DMS53 treated with DMSO at 0.1 percent for 48 hours (cell line): ENCODE results near the gene CHD2.
A peak's percentile ranks its signal among the peaks of the same experiment; 100 is the strongest.
"Not testable (repeated sequence)": the region's sequence is repeated elsewhere in the genome, so short reads cannot be mapped to it uniquely, and the experiment has no call there.

Experiments used
- DNase-seq: peaks from one replicate; lab custom pipeline; 2025; ENCODE audit not compliant: unreplicated experiment; lab: John Stamatoyannopoulos, UW

CHD2 gene

DNA sequence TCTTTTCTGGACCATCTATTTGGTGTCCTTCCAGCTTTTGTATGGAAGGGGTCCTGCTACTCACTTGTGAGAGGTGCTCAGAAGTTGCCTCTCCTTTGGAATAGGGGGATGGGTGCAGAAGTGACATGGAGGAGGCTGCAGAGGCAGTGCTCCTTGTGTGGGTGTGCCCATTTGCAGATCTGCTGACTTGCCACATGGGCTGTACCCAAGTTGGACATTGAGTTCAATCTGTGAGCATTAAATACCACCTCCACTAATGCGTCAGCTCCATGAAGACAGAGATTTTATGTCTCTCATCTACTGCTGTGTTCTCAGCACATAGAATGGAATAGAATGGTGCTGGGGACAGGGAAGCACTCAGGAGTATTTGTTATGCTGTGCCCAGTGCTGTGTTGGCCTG is 112.7 kb downstream of the CHD2 start:
- no peak for DNase-seq

DNA sequence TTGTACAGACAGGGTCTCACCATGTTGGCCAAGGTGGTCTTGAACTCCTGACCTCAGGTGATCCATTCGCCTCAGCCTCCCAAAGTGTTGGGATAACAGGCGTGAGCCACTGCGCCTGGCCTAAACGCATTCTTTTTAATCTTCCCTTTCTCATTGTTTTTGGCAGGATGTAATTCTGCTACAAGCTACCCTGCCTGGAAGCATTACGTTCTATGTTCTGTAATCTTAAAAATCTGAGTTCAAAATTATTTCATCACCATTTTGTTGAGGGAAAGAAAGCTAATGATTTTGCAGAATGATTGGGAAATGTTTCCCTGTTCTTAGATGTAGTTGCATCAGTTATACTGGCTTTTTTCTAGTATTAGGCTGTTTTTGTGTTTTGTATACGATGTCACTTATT is 117.4 kb downstream of the CHD2 start:
- DNase-seq = no peak

DNA sequence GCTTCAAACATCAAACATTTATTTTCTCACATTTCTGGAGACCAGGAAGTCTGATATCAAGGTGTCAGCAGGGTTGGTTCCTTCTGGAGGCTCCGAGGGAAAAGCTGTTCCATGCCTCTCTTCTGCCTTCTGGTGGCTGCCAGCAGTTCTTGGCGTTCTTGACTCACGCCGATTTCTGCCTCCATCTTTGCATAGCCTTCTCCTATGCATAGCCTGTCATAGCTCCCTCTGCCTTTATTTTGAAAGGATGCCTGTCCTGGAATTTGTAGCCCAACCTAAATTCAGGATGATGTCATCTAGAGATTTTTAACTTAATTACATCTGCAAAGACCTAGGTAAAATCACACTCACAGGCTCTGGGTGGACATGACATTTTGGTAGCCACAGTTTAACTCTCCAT is 118.5 kb downstream of the CHD2 start:
- no peak for DNase-seq

DNA sequence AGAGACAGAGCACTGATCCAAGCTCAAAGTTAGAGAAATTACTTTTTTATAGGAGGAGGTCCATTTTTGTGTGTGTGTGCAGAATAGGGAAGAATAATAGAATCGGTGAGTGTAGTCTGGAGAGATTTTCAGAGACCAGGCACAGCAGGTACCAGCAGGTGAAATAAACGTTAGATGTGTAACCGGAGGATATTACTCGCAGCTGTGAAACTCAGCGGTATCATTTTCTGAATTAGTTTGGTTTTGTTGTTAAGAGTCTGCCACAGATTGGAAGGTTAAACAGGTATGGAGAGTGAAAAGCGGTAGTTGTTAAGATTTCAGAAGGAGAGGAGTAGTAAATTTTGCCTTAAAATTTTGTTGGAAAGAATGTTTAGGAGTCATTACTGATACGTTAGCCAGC is 119.0 kb downstream of the CHD2 start:
- no peak for DNase-seq

GRCh38 chr15:93019971-93020370 is 119.8 kb downstream of the CHD2 start:
- no peak for DNase-seq

DNA sequence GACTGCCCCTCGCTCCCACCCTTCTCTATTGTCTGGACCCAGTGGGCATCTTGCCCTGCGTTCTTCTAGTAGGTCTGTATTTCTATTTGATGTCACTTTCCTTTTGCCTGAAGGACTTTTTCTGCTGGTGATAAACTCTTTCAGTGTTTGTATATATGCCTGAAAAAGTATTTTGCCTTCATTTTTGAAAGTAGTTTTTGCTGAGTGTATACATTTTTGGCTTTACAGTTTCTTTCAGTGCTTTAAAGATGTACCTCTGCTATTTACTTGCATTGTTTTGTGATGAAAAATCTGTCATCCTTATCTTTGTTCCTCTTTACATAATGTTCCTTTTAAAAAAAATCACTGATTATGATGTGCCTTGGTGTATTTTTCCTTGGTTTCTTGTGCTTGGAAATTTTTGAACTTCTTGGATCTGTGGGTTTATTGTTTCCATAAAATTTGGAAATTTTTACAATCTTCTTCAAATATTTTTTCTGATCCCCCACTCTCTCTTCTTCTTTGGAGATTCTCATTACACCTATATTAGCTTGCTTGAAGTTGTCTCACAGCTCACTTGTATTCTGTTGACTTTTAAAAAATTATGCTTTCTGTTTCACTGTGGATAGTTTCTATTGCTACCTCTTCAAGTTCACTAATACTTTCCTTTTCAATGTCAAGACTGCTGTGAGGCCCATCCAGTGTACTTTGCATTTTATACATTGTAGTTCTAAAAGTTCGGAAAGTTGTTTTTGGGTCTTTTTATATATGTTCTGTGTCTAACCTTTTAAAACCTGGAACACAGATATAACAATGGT is 121.0 kb downstream of the CHD2 start:
- DNase-seq = no peak

DNA sequence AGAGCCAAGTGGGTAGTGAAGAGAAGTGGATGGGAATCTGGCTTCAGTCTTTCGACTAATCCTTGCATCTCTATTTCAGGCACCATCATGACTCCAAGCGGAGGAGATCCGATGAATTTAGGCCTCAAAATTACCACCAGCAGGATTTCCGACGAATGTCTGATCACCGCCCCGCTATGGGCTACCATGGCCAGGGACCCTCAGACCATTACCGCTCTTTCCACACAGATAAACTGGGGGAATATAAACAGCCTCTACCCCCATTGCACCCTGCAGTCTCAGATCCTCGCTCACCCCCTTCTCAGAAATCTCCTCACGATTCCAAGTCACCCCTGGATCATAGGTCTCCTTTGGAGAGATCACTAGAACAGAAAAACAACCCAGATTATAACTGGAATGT is 124.2 kb downstream of the CHD2 start:
- no peak for DNase-seq

- DNase-seq = no peak
Measured at GRCh38 chr15:93024716-93025624, 124.8 kb downstream of the CHD2 start.

DNA sequence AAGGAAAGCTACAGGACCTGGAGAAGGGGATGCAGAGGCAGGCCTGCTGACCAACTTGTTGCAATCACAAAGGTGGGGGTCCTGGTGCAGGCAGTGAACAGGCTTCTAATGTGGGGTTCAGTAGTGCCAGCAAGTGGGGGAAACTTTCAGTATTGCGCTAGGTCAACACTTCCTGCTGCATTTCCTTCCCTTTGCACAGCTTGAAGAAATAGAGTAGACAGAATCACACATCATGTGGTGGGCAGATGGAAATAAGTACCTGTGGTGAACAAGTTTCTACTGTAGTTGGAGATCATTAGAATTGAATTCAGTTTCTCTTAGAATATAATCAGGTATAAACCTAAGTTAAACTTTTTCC is 125.5 kb downstream of the CHD2 start:
- DNase-seq = no peak

DNA sequence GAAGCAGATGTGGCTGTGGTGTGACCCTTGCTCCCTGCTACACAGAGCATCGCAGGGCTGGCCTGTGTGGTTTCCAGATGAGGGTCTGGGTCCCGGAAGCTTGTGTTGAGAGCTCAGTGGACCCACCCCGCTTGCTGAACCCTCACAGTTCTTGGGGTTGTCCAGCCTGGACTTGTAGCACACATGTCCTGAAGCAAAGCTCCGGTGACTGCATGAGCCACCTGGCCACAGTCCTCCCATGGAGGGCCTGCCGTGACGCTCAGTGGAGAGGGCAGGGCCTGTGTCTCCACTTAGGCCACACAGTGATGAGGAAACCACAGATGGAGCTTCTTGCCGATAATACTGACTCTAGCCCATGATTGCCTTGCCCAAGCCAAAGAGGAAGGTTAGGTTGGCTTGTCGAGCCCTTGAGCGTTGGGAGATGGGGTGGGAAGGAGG is 126.3 kb downstream of the CHD2 start:
- no peak for DNase-seq

GRCh38 chr15:93027413-93027812 is 127.3 kb downstream of the CHD2 start:
- DNase-seq = no peak

DNA sequence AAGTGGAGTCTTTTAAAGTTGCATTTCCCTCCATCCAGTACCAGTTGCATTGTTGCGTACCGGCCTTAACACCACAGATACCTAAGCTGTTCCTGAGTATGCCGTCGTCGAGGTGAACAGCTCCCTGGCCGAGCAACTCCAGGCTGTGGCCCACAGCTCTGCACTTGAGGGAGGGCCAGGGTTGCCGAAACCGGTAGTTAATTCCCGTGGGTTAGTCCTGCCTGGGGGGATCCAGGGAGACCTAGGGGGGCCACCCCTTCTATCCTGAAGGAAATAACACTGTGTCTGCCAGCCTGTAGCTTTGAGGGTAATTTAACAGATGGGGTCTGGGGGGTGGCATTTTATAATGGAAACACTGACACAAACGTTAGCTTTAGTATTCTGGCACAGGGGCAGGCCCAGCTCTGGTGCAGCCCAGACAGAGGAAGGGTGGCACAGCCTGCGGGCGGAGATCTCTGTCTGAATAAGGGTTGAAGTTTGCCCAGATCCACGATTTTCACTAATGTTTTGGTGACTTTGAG is 128.0 kb downstream of the CHD2 start:
- no peak for DNase-seq

GRCh38 chr15:93028632-93029213 is 128.6 kb downstream of the CHD2 start:
- DNase-seq = no peak

GRCh38 chr15:93029214-93029835 is 129.2 kb downstream of the CHD2 start:
- DNase-seq = no peak

DNA sequence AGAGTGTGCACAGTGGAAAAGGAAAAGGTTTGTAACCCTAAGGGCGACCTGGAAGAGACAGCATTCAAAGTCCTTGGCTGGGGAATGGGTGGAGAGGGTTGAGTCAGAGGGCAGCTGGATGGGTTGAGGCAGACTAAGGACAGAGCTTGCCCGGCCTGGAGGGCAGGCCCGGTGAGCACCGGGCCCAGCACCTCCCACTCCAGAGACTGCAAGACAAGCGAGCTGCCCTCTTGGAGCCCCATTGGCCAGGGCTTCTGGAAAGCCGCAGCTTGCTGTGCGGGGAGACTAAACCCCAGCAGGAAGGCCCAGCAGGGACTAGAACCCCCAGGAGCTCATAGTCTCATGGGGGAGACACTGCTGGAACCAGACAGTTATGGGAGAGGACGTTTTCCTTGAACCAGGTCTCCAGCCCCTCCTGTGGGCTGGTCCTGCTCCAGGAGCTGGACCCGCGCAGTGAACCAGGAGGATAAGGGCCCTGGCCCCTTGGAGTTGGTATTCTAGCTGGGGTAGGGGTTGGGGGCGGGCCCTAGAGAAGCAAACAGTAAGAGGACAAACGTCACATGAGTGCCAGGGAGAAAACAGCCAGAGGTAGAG is 129.8 kb downstream of the CHD2 start:
- DNase-seq = no peak

DNA sequence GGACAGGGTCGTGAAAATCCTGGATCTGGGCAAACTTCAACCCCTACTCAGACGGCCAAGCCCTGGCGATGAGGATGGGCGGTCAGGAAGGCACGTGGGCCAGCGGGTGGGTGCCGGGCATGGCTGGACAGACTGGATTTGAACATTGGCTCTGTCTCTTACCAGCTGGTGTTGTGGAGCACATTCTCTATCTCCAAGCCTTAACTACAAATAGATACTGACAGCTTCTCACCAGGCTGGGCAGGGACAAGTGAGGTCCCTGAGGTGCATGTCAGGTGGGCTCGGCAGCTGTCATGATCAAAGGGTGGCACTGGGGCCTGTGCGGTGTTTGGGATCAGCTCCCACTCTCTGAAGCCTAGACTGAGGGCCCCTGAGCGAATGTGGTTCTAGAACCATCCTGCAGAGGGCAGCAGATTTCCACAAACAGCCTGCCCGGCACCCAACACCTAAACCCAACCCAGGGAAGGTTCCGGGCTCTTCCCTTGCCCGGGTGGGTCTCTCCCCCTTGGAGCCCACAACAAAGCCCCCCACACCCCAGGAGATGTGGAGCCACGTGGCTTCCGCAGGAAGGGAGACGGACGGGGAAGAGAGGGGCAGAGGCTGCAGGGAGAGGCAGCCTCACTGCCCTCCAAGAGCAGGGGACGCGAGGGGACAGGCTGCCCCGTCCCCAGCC is 130.4 kb downstream of the CHD2 start:
- DNase-seq = peak; percentile 2

DNA sequence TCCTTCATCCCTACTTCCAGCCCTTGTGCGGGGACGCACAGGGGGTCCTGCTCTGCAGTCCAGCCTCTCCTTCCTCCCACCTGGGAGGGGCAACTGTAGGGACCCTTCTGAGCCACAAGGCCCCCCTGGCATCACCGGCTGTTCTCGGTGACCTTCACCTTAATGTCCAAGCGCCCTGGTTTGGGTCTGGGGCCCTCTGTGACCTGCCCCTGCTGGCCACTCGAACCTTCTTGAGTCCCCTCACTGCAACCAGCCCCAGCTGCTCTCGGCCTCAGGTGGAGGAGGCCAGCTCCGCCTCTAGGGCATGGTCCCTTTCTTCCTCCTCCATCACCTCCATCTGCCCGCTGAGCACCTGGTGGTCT is 131.0 kb downstream of the CHD2 start:
- DNase-seq = no peak

- DNase-seq = not testable (repeated sequence)
Measured at GRCh38 chr15:93031557-93032384, 131.6 kb downstream of the CHD2 start.

- not testable (repeated sequence) for DNase-seq
Measured at GRCh38 chr15:93032515-93033206, 132.5 kb downstream of the CHD2 start.
